GM12872 (cell line): ENCODE results near the gene GDF9.

ENCODE experiments used
- TF ChIP-seq, protein P1 (sequence below): IDR thresholded peaks from 3 replicates; pipeline ENCODE4 v1.5.1; 2011; ENCODE audit warnings: low read depth, mild to moderate bottlenecking, low read length, moderate library complexity; ENCODE audit not compliant: insufficient read depth

GDF9 gene

DNA sequence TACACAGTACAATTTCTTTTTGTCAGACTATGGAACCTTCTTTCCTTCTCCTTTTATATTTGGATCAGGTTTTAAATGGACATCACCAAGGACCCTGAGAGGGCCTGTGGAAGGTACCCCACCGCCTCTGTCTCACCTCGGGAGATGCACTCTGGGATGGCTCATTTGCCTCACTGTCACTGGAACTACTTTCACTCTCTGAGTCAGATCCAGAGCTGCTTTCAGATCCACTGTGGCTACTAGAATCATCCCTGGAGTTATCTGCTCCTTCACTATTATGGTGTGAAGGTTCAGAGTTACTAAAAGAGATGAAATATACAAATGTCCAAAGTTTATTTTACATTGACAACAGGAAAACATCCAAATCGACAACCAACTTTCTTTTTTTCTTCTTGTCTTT is 31.8 kb upstream of the GDF9 start:
- TF ChIP-seq, protein P1, sequence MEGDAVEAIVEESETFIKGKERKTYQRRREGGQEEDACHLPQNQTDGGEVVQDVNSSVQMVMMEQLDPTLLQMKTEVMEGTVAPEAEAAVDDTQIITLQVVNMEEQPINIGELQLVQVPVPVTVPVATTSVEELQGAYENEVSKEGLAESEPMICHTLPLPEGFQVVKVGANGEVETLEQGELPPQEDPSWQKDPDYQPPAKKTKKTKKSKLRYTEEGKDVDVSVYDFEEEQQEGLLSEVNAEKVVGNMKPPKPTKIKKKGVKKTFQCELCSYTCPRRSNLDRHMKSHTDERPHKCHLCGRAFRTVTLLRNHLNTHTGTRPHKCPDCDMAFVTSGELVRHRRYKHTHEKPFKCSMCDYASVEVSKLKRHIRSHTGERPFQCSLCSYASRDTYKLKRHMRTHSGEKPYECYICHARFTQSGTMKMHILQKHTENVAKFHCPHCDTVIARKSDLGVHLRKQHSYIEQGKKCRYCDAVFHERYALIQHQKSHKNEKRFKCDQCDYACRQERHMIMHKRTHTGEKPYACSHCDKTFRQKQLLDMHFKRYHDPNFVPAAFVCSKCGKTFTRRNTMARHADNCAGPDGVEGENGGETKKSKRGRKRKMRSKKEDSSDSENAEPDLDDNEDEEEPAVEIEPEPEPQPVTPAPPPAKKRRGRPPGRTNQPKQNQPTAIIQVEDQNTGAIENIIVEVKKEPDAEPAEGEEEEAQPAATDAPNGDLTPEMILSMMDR, result no peak

DNA sequence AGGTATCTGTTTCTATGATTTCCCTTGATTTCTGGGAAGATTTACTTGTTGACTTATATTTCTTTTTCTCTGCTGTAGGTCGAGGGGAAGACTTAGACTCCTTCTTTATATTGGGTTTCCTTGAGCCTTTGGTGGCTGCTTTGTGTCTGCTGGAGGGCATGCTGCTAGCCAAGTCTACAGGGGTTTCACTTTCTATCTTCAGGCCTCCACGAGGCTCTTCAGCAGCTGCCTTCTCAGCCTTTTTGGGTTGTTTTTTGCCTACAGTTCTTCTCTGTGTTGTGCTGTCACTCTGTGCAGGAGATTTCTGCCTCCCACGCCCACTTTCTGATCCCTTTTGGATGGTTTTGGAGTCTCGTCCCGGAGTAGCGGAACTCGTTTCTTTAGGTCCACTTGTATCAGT is 30.4 kb upstream of the GDF9 start:
- TF ChIP-seq, protein P1, result no peak

DNA sequence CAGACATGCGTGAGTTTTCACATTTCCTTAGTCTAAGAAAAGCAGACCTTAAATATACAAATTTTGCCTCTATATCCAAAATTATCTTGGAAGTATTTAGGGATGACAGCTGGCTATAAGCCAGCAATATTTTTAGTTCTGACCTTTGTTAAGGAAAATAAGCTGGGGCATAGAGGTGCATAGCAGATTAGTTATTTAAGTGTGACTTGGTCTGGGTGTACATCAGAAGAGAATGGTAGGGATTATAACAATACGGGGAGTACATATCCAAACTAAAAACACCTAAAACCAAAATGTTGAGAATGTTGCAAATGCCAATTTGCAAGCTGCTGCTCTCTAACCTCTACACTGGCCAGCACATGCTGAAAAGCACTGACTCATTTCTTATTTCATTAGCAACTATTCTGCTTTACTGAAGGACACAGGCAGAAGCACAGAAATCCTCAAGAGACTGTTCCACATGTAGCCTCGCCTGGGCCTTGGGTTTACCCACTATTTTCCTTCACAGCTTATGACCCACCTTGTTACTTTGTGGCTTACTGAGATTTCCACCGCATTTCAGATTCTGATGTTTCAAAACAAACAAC is 29.5 kb upstream of the GDF9 start:
- TF ChIP-seq, protein P1, result no peak

DNA sequence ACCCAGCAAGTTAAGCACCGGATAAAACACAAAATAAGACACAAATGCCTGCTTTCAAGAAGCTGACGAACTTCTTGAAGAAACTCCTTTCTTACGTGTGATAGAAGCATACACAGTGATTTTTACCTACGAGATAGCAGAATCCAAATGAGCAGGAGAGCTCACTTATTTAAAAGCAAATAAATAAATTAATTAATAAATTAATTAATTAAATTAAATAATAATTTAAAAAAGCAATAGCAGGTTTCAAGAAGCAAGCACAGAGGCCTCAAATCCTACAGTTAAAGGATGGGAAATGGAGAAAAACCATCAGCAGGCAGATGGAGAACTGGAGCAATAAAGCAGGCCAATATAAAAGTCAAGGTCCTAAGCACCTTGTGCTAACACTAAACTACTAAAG is 24.5 kb upstream of the GDF9 start:
- TF ChIP-seq, protein P1, result no peak

DNA sequence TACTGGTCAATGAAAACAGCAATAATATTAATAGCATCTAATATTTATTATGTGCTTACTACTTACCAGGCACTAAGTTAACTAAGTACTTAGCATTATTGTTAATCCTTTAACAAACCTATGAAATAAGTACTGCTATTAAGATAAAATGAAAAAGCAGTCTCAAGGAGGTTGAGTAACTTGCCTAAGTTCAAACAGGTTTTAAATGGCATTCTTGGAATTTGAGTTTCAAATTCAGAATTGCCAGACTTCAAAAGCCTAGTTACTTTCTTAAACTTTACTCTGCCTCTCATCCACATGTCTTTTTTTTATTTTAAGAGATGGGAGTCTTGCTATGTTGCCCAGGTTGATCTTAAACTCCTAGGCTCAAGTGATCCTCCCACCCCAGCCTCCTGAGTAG is 23.2 kb upstream of the GDF9 start:
- TF ChIP-seq, protein P1, result no peak

DNA sequence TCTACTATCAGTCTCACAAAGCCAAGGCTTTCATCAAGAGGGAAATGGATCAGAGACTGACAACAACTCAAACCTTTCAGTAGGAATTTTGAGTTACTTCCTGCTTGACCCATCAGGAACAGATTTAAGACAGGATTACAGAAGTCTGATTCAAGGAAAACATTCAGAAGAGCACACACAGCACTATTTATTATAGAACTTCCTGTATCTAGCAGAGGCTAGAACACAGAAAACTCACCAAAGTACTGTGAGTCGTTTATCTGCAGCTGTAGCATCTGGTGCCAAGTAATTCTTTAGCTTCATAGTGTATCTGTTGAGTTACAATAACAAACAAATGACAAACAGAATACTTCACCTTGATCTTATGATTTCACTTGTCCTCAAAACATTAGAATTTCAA is 21.0 kb upstream of the GDF9 start:
- TF ChIP-seq, protein P1, result no peak

DNA sequence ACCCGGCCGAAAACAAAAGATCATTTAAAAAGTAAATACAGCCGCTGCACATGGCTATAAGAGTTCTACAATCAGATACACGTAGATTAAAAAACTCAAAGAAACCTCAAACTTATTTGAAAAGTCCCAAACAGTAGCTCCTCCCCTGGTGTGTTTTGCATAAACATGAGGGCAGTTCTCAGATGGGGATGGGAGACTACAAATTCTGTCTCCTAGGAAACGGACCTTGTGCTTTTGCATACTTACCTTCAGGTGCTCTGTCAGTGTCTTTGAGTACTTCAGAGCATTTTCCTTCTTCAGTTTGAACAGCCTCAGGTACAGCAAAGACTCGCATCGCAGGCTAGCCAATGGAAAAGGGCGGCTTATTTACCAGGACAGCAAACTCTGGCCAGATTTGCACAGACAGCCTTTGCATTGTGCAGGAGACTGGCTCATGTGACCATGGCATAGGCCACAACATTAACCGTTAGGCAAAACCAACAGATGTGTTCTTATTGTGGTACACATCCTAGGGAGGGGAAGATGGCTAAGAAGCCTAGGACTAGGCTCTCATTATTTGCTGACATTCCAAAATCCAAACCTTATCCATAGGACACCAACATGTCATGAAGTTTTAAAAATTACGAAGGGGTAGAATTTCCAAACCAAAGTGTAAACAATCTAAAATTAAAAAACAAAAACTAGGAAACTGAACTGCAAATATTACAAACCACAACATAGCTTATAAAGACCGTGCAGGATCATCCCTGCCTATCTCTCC is 20.0 kb upstream of the GDF9 start:
- TF ChIP-seq, protein P1, result no peak
